HG03439 (cell line): ENCODE measurements around the gene MYO9B.
"Not testable (repeated sequence)": the region's sequence is repeated elsewhere in the genome, so short reads cannot be mapped to it uniquely, and the experiment has no call there.

ENCODE experiments used
- ATAC-seq: cut with Tn5 transposase; IDR thresholded peaks from one replicate; pipeline ENCODE4 v1.9.1; 2021; ENCODE audit warnings: mild to moderate bottlenecking, moderate library complexity; ENCODE audit not compliant: unreplicated experiment

MYO9B gene

GRCh38 chr19:17086834-17087233, 11.3 kb downstream of the MYO9B start:
- no peak for ATAC-seq

- ATAC-seq = no peak
These were observed 13.0 kb downstream of the MYO9B start for GRCh38 chr19:17088552-17088951.

- ATAC-seq = no peak
These were observed 15.0 kb downstream of the MYO9B start for GRCh38 chr19:17090583-17090982.

DNA sequence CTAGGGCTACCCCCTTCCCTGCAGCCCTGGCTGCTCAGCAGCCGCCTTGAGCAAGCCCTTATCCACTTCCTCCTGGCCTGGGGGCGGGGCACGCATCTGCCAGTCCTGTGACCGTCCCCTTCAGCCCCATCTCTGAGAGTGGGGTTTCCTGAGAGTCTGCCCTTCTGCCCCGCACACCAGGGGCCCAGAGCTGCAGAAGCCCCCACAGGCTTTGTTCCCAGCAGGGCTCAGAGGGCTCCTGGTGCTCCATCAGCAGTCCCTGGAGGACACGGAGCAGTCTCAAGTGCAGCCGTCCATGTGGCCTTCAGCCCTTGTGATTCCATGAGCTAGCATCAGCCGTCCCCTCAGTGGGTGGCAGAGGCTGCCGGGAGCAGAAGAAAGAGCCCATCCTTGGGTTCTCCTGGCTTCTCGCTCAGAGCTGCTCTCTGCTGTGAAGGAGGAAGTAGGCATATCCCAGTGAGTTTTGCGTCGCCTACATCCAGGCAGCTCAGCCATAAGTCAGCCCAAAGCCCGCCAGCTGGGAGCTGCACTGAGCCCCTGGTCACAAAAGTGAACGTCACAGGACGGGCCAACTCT, 16.3 kb downstream of the MYO9B start:
- ATAC-seq = no peak

DNA sequence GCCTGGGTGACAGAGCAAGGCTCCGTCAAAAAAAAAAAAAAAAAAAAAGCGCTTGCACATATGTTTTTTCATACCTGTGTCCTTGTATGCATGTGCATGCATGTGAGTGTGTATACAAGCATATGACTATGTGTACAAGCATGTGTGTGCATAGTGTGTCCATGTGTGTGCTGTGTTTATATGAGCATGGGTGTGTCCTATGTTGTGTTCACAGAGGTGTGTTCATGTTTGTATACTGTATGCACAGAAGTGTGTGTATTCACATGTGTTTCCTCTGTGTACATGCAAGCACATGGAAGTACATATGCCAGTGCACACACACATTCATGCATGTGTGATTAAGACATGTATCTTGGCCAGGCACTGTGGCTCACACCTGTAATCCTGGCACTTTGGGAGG, 17.1 kb downstream of the MYO9B start:
- no peak for ATAC-seq

DNA sequence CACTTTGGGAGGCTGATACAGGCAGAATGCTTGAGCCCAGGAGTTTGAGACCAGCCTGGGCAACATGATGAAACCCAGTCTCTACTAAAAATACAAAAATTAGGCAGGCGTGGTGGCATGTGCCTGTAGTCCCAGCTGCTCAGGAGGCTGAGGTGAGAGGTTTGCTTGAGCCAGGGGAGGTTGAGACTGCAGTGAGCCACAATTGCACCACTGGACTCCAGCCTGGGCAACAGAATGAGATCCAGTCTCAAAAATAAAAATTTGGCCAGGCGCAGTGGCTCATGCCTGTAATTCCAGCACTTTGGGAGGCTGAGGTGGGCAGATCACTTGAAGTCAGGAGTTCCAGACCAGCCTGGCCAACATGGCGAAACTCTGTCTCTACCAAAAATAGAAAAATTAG, 19.1 kb downstream of the MYO9B start:
- ATAC-seq = not testable (repeated sequence)

DNA sequence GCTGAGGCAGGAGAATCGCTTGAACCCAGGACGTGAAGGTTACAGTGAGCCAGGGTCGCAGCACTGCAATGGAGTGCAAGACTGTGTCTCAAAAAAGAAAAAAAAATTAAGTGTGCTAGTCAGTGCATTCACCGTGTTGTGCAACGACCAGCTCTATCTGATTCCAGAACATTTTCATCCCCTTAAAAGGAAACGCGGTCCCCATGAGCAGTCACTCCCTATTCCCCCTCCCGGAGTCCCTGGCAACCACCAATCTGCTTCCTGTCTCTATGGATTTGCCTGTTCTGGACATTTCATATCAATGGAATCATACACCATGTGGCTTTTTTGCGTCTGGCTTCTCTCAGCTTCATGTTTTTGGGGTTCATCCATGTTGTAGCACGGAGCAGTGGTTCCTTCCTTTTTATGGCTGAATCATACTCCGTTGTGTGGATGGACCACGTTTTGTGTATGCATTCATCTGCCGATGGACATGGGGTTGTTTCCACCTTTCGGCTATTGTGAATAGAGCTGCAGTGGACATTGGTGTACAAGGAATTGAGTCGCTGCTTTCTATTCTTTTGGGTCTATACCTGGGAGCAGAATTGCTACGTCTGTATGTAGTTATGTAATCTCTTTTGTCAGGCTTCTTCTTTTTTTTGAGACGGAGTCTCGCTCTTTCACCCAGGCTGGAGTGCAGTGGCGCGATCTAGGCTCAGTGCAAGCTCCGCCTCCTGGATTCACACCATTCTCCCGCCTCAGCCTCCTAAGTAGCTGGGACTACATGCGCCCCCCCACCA, 19.8 kb downstream of the MYO9B start:
- ATAC-seq = no peak

DNA sequence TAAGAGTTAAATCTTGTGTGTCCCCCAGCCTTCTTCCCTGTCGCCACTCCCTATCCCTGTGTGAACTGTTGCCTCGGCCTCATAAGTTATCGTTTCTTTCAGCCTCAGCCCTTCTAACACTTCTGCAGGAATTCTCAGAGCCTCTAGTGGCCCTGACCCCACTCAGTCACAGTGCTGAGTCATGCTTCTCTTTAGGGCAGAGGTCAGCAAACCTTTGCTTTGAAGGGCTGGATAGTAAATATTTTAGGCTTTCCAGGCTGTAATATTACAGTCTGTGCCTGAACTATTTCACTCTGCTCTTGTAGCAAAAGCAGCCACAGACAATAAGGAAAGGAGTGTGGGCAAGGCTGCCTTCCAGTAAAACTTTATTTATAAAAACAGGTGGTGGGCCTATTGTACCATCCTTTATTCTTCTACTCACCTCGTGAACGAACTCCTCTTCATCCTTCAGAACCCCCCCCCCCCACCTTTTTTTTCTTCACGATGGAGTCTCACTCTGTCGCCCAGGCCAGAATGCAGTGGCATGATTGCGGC, 22.1 kb downstream of the MYO9B start:
- no peak for ATAC-seq

DNA sequence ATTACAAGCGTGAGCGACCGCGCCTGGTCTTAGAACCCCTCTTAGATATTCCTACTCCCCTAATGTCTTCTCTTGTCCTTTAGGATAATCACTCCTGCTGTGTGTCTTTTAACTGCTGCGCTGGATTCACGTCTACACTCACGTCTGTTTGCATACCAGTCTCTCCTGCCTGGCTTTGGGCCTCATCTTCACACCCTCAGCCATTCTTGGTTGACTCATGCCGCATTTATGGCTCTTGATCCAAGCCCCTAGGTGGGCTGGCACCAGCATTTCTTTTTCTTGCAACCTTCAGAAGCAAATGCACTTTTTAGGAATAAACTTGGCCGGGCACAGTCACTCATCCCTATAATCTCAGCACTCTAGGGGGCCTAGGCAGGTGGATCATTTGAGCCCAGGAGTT, 22.7 kb downstream of the MYO9B start:
- ATAC-seq = no peak

DNA sequence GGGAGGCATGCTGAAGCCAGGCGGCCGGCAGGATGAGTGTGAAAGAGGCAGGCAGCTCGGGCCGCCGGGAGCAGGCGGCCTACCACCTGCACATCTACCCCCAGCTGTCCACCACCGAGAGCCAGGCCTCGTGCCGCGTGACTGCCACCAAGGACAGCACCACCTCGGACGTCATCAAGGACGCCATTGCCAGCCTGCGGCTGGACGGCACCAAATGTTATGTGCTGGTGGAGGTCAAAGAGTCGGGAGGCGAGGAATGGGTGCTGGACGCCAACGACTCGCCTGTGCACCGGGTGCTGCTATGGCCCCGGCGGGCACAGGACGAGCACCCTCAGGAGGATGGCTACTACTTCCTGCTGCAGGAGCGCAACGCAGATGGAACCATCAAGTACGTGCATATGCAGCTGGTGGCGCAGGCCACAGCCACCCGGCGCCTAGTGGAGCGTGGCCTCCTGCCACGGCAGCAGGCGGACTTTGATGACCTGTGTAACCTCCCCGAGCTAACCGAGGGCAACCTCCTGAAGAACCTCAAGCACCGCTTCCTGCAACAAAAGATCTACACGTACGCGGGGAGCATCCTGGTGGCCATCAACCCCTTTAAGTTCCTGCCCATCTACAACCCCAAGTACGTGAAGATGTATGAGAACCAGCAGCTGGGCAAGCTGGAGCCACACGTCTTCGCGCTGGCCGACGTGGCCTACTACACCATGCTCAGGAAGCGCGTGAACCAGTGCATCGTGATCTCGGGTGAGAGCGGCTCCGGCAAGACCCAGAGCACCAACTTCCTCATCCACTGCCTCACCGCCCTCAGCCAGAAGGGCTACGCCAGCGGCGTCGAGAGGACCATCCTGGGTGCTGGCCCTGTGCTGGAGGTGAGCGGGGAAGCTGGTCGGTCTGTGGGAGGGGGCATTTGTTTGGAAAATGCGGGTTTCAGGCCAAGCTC, 26.4 kb downstream of the MYO9B start:
- ATAC-seq = no peak

DNA sequence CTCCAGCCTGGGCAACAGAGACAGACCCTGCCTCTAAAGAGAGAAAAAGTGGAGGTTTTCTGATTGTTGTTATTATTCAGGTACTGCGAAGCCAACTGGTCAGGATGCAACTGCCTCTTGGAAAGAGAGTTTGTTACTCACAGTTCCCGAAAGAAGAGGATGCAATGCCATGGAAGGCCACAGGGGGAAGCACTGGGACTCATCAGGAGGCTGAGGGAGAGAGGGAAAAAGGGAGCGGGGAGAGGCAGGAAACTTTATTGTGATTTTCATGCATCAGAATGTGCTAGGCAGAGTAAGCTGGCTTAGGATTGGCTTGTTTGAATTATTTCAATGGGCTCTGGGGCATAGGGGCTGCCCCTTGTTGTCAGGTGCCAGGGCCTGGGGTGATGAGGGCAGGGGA, 27.6 kb downstream of the MYO9B start:
- ATAC-seq = no peak

DNA sequence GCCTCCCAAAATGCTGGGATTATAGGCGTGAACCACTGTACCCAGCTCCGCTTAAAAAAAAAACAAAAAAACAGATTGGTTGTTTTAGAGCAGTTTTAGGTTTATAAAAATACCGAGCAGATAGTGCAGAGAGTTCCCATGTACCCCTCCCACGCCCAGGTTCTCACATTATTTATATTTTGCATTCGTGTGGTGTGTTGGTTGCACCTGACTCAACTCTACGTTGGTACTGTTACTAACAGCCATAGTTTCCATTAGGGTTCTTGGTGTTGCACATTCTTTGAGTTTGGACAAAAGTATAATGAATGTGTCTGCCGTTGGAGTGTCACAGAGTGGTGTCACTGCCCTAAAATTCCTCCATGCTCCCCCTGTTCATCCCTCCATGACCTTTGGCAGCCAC, 29.1 kb downstream of the MYO9B start:
- ATAC-seq = no peak

DNA sequence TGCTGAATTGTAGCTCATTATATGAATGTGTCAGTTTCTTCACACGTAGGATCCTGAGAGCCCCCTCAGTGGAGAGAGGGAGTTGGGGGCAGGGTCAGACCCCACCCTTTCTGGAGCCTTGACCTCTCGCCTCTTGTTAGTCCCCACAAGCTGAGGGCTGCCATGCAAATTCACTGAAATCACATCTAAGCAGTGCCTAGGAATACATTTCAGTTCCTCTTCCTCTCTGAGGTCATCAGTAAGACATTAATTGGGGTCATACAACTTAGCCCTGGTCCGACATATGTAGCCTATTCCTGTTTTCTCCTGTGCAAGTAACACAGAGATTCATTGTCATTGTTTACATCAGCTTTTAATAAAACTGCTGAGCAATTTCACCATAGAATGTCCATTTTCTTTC, 30.0 kb downstream of the MYO9B start:
- no peak for ATAC-seq

GRCh38 chr19:17106964-17107363, 31.4 kb downstream of the MYO9B start:
- ATAC-seq = not testable (repeated sequence)

GRCh38 chr19:17107546-17108452, 32.2 kb downstream of the MYO9B start:
- no peak for ATAC-seq

DNA sequence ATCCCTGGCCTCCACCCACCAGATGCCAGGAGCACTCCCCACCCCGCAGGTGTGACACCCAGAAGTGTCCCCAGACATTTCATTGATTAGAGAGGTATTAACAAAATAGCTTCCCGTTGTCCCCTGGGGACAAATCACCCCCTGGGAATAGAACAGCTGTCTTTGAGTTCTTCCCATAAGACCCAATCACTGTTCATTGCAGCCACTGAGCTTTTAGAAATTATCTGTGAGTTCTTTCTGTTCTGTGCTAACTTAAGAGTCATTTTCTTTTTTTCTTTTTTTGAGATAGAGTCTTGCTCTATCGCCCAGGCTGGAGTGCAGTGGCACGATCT, 32.8 kb downstream of the MYO9B start:
- ATAC-seq = no peak

GRCh38 chr19:17109300-17109699, 33.7 kb downstream of the MYO9B start:
- no peak for ATAC-seq

DNA sequence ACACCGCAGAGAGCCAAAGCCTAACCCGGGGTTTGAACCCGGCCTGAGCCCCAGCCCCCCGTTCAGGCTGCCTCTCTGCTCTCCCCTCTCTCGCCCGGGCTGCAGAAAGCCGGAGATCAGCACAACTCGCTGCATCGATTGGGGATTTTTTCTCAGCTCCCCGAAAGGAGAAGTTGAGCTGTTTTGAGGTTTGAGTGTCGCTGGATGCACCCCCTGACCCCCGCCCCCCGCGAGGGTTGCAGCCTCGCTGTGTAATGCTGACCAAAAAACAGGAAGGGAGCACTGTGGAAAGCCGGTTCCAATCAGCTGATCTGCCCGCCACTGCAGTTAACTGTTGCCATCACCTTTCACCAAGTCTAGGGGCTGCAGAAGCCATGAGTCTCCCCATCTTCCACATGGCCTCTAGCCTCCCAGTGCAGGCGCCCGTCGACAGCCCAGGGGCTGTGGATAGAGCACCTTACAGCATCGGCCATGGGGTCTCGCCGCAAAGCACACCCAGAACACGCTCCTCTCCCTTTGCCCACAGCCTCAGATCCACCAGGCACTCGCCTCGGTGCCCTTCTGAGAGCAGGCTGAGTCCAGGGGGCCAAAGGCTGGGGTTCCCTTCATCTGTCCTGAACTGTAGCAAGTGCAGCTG, 34.5 kb downstream of the MYO9B start:
- peak; percentile 43 for ATAC-seq

DNA sequence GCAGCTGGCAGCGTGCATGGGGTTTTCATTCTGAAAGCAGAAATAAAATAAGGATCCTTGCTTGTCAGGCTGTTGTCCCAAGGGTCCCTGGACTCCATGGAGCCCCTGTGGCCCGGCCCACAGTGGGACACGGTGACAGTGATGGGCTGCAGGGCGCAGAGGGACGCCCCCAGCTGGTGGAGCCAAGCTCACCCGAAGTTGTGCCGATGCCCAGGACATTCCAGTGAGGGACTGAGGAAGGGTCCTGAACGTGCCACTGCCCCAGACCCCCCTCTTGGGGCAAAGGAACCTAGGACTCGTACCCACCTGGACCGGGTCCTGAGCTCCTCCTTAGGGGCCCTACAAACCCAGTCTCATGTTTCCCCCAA, 35.0 kb downstream of the MYO9B start:
- no peak for ATAC-seq

DNA sequence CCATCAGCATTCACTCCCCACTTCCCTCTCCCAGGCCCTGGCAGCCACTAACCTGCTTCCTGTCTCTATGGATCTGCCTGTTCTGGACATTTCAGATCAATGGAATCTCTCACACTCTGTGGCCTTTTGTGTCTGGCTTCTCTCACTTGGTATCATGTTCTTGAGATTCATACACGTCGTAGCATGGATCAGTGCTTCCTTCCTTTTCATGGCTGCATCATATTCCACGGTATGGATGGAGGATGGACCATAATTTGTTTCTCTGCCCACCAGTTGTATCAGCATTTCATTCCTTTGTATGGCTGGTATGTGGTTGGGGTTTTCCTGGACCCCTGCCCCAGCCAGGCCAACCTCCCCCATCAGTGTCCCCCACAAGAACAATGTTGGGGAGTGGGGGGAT, 36.2 kb downstream of the MYO9B start:
- no peak for ATAC-seq
